GM21528 (cell line): ENCODE data around the gene CHMP5.

Experiments used
- ATAC-seq: cut with Tn5 transposase; IDR thresholded peaks from one replicate; pipeline ENCODE4 v1.9.1; 2021; ENCODE audit warnings: mild to moderate bottlenecking, moderate library complexity; ENCODE audit not compliant: unreplicated experiment, low FRiP score

The CHMP5 gene

GRCh38 chr9:33242609-33243134, 22.2 kb upstream of the CHMP5 start:
- ATAC-seq = no peak

DNA sequence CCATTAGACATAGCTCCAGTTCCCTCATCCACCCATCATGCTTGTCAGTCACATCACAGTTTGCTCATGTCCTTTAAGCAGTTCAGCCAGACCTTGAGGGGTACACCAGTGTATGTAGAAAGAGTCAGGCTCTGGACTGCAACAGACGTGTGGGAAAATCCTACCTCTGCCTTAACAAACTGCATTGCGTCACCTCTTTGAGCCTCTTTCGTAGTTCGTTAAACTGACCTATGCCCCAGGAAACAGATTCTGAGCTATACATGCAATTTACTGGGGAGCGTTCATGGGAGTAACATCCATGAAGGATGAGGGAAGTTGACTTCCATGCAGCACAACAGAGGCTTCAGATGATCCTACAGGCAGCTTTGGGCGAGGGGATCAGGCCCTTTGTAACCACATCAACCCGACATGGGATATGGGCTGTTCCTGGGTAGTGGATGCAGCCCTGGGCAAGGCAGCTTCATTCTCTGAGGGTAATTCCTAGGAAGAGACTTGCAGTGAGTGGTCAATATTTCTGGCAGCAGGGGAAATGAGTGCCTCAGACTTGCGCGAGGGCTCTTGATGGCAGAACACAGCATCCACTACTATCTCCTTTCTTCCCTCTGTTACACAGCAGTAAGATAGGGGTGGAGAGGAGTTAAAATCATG, 20.6 kb upstream of the CHMP5 start:
- no peak for ATAC-seq

DNA sequence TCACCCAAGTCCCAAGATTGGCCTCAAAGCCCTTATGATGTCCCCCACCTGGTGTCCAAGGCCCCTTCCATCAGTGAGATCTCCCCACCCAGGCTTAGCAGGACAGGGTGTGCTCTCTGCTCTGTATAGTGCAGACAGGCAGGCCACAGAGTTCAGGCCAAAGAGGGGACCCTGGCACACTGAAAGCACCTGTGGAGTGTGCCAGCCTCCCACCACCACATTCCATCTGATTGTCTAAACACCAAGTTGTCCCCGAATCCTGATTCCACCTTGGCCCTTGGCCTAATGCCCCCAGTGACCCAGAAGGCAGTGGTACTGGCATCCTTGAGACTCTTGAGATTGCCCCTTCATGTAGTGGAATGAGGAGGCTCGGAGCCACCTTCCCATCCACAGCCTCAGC, 19.5 kb upstream of the CHMP5 start:
- ATAC-seq = no peak

DNA sequence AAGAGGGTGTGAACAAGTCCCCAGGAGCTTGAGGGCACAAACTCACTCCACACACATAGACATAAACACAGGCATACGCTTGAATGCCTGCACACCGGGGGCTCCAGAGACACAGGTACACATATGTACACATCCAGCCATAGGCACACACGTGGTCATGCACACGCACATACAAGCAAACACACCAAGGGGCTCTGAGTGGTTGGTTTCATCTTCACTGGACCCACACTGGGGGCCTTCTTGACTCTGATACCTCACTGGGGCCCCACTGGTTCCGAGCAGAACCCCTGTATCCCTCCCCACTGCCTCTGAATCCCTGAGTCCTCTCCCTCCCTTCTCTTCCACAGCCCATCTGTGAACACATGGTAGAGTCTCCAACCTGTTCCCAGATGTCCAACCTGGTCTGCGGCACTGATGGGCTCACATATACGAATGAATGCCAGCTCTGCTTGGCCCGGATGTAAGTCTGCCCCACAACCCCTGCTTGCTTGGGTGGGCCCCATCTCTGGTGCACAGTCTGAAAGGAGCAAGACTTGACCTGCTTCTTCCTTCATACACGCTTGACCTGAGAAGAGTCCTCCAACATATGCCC, 18.5 kb upstream of the CHMP5 start:
- no peak for ATAC-seq

- ATAC-seq = no peak
Observed at GRCh38 chr9:33248606-33249005, 16.2 kb upstream of the CHMP5 start.

DNA sequence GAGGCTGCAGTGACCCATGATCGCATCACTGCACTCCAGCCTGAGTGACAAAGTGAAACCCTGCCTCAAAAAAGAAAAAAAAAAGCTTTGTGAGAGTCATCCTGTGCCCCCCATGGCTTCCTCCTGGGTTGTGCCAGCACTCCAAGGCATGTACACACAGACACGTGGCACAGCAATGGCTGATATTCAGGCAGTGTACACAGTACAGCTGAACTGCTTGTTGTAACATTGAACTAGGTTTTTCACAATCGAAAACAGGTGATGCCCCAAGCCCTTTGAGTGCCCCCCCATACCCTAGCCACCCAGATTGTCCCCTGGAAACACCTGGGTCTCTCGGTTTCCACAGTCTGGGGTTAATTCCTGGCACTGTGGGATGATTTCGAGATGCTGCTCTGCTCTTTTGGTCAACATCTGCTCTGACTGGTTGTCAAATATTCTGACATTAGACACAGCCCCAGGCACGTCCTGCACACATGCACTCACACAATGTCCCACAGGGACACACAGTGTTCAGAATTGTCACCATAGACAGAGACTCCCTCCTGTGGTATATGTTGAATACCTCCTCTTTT, 15.7 kb upstream of the CHMP5 start:
- peak; percentile 66 for ATAC-seq

- no peak for ATAC-seq
Observed at GRCh38 chr9:33249983-33250382, 14.9 kb upstream of the CHMP5 start.

DNA sequence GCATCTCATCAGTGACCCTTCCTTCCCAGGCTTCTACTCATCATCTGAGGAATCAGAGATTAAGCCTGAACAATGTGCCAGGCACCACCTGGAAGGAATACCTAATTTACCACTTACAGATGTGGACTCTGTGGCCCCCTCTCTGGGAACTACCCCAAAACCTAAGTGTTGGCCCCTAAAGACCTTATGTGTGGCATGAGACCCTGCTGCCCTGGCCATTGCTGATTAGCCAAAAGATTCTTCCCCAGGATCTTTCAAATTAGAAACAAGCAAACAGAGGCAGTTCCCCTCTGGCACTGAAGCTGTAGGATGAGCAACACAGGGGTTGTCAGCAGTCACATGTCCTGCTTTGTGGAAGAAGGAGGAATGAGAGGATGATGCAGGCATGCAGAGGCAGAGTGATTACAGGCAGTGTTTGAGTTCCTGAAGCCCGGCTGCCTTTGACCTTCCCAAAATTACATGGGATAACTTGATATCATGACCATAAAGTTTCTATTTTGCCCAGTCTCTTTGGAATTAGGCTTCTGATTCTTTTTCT, 14.3 kb upstream of the CHMP5 start:
- no peak for ATAC-seq

- no peak for ATAC-seq
Observed at GRCh38 chr9:33254211-33254610, 10.6 kb upstream of the CHMP5 start.

DNA sequence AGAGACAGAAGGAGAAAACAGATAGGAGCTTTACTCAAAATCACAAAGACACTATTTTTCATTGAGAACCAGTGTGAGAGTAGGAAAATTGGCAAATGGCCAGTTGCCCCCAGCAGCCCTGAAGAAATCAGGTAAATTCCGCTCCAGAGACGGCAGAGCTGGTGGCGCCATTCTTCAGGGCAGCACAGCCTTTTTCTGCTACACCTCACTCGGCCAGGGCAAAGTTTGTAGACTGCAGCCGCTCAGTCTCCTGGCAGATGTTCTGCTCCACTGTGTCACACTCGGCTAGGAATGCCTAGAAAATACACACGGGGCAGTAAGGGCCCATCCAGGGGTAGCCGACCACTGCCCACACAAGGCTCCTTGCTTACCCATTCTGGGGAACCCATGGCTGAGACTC, 9.8 kb upstream of the CHMP5 start:
- no peak for ATAC-seq

DNA sequence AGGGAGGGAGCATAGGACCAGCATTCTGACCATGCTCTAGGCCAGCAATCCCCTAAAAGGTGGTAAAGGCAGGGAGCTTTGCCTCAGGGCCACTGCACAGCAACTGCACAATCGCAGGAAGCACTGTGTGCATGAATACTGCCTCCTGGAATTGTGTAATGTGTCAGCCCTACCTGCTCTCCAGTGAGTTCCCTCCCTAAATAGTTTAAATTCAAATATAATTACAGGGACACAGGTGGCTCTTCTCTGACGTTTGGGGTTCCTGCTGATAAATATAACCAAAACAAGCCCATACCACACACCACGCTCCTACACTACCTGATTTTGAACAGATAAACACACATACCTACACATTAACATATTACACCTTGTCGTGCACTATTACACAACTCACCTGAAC, 9.4 kb upstream of the CHMP5 start:
- ATAC-seq = no peak

DNA sequence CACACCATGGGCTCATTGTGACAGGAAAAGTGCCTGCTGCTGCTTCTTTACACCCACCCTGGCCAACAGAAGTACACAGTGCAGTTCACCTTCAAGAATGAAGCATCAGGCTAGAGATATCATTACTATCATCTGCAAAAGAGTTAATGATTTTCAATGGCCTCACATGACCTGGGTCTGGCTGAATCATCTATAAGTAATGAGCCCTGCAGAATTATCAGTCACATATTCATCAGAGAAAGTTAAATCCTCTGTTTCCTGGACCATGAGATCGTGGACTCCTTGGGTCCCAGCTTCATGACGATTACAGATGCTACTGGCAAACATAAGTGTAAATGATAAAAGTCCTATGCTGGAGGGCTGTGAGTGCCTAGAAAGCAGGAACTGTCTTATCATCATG, 8.6 kb upstream of the CHMP5 start:
- no peak for ATAC-seq

- ATAC-seq = no peak
Observed at GRCh38 chr9:33257276-33257675, 7.6 kb upstream of the CHMP5 start.

- ATAC-seq = no peak
Observed at GRCh38 chr9:33260372-33260771, 4.5 kb upstream of the CHMP5 start.

- peak; percentile 1 for ATAC-seq
Observed at GRCh38 chr9:33263131-33264002, 1.5 kb upstream of the CHMP5 start.

GRCh38 chr9:33264003-33264472, 811 bp upstream of the CHMP5 start:
- ATAC-seq = peak; percentile 28

DNA sequence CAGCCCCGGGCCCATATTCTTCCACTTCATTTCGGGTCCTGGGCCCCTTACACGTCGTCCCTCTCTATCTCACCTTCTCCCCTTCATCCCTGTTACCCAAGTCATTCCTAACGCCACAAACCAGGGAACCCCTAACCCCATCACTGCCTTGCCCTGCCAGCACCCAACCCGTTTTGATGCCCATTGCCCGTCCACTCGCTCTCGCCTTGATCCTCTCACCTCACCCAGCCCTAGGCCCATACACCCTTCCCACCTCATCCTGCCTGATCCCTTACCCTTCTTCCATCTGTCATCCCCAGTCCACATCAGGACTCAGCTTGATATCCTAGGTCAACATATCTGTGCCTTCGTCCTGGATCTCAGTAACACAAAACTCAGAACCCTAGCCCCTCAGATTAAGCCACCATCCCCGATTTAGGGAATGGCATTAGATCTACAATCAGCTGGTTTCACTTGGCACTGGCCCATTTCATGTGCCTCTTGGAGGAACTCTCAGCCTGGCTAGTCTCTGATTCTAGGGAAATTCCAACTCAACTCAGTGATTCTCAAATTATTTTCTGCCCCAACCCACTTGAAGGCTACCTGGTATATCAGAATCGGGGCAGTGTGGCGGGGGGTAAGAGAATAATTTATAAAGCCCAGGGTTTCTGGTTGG, 489 bp downstream of the CHMP5 start:
- ATAC-seq = no peak

- ATAC-seq = no peak
Observed at GRCh38 chr9:33267151-33267767, 2.4 kb downstream of the CHMP5 start.

- ATAC-seq = no peak
Observed at GRCh38 chr9:33270146-33270545, 5.3 kb downstream of the CHMP5 start.

- ATAC-seq = no peak
Observed at GRCh38 chr9:33272061-33272460, 7.2 kb downstream of the CHMP5 start.
